Measurements from ENCODE around the gene ZNF574. TPM values are rescaled to one million over a fixed set of nuclear protein-coding genes. Genes with fewer than 3 reads are reported as not detected.

The ZNF574 gene
- total RNA-seq, 3 donors from 2014 or later, result 11.2 to 17.5 (median 17.0) TPM

- ATAC-seq (no peak), DNase-seq (no peak)
- H3K4me1 ChIP-seq (ENCODE audit: low read depth), result no peaks in the 10 kb centered on the region
- intact Hi-C loops (cut with DNase I, micrococcal nuclease), result no loop called here
- H3K9me3 ChIP-seq, result no peaks in the 10 kb centered on the region
- no peaks in the 10 kb centered on the region for H3K36me3 ChIP-seq (ENCODE audit: low read depth)
- TF ChIP-seq CTCF (IDR thresholded peaks at IDR 0.05), result no peak
- no peak overlapping the region for H3K4me3 ChIP-seq
Measured at GRCh38 chr19:42126574-42126973, 50.6 kb downstream of the ZNF574 start.

- DNase-seq, result peak; percentile 38 to 82 (median 44)
- Histone ChIP-seq H3K36me3 (ENCODE audit: low read depth) (no peaks in the 10 kb centered on the region), H3K4me3 (no peak overlapping the region), H3K4me1 (ENCODE audit: low read depth) (peaks cover 4% of the 10 kb centered on the region), H3K9me3 (no peaks in the 10 kb centered on the region)
- TF ChIP-seq CTCF (IDR thresholded peaks at IDR 0.05), result no peak
- intact Hi-C loops (cut with DNase I, micrococcal nuclease), result loop anchor here (5.0 kb wide), 1 partner anchor 53 kb away; no protein-coding TSS in a partner anchor
- peak; percentile 41 for ATAC-seq
Measured at GRCh38 chr19:42129399-42130253, 53.7 kb downstream of the ZNF574 start.

- intact Hi-C loops (cut with DNase I, micrococcal nuclease), result loop anchor here (5.0 kb wide), 1 partner anchor 52 kb away; no protein-coding TSS in a partner anchor
- TF ChIP-seq CTCF (IDR thresholded peaks at IDR 0.05), result no peak
- no peak for DNase-seq
Measured at GRCh38 chr19:42130254-42130573, 54.2 kb downstream of the ZNF574 start.

More at GRCh38 chr19:42130254-42130573, 54.2 kb downstream of the ZNF574 start:
- H3K4me3 ChIP-seq, result no peak overlapping the region
- ATAC-seq, result no peak
- no peaks in the 10 kb centered on the region for H3K36me3 ChIP-seq (ENCODE audit: low read depth)
- H3K9me3 ChIP-seq, result no peaks in the 10 kb centered on the region
- peaks cover 4% of the 10 kb centered on the region for H3K4me1 ChIP-seq (ENCODE audit: low read depth)

Other genes with a start within 250 kb of the ZNF574 start
- not detected for gene LYPD4, start 231.5 kb upstream of the ZNF574 start, total RNA-seq
- gene DMRTC2, start 231.1 kb upstream of the ZNF574 start, total RNA-seq, result not detected
- 1,000 to 10,000 TPM; 1,251 to 1,696 (median 1,572) TPM for gene RPS19, start 215.9 kb upstream of the ZNF574 start, total RNA-seq
- gene CD79A, start 198.9 kb upstream of the ZNF574 start, total RNA-seq, result 1 to 10 TPM; 2.7 to 7.3 (median 3.9) TPM
- gene ARHGEF1, start 193.0 kb upstream of the ZNF574 start, total RNA-seq, result 100 to 1,000 TPM in 1 of 3 donors, 10 to 100 TPM in 2; 84.9 to 125 (median 92.3) TPM
- gene ERFL, start 147.7 kb upstream of the ZNF574 start, total RNA-seq, result 1 to 10 TPM in 1 of 3 donors, under 1 TPM in 2; 0.70 to 1.1 (median 0.98) TPM
- gene RABAC1, start 116.8 kb upstream of the ZNF574 start, total RNA-seq, result 100 to 1,000 TPM; 150 to 160 (median 152) TPM
- gene ATP1A3, start 81.9 kb upstream of the ZNF574 start, total RNA-seq, result 1 to 10 TPM in 1 of 3 donors, not detected in 2; 8.3 TPM
- 10 to 100 TPM in 1 of 3 donors, 1 to 10 TPM in 1, under 1 TPM in 1; 0.67 to 25.8 (median 2.0) TPM for gene GRIK5, start 6.0 kb upstream of the ZNF574 start, total RNA-seq
- 1 to 10 TPM; 3.9 to 6.8 (median 6.1) TPM for gene POU2F2, start 56.3 kb downstream of the ZNF574 start, total RNA-seq
- gene DEDD2, start 141.5 kb downstream of the ZNF574 start, total RNA-seq, result 10 to 100 TPM; 28.0 to 40.1 (median 35.7) TPM
- 10 to 100 TPM in 2 of 3 donors, 1 to 10 TPM in 1; 9.9 to 13.4 (median 10.4) TPM for gene ZNF526, start 144.1 kb downstream of the ZNF574 start, total RNA-seq
- 10 to 100 TPM; 41.8 to 52.0 (median 46.9) TPM for gene GSK3A, start 166.4 kb downstream of the ZNF574 start, total RNA-seq
- gene ERF, start 179.0 kb downstream of the ZNF574 start, total RNA-seq, result 10 to 100 TPM; 35.7 to 75.2 (median 42.0) TPM
- 10 to 100 TPM; 47.3 to 78.0 (median 50.0) TPM for gene CIC, start 193.1 kb downstream of the ZNF574 start, total RNA-seq
- 1 to 10 TPM in 1 of 3 donors, not detected in 2; 1.0 TPM for gene PRR19, start 226.0 kb downstream of the ZNF574 start, total RNA-seq
- 10 to 100 TPM; 15.3 to 32.6 (median 22.9) TPM for gene PAFAH1B3, start 226.5 kb downstream of the ZNF574 start, total RNA-seq
- under 1 TPM in 2 of 3 donors, not detected in 1; 0.17 to 0.63 TPM for gene TMEM145, start 237.1 kb downstream of the ZNF574 start, total RNA-seq
- 10 to 100 TPM; 17.6 to 27.0 (median 23.9) TPM for gene MEGF8, start 249.5 kb downstream of the ZNF574 start, total RNA-seq